HepG2 (cell line): ENCODE measurements around the gene LHPP. TPM values are rescaled to one million over a fixed set of nuclear protein-coding genes. Genes with fewer than 3 reads are reported as not detected.

ENCODE experiments used
- CREM ChIP-seq, 2 experiments: sonication (generic) in 1 of 2; formaldehyde crosslinking in 1 of 2; IDR thresholded peaks; 2 replicates each; pipeline versions ENCODE4 v1.4.0 to v1.6.1; 2016 to 2020; ENCODE audit warnings: antibody characterized with exemption in 1 of 2, mild to moderate bottlenecking in 1 of 2, missing genetic modification reagents in 1 of 2
- FOSL1 ChIP-seq: sonication (generic); formaldehyde crosslinking; IDR thresholded peaks from 2 replicates; pipeline ENCODE4 v1.9.0; 2021; ENCODE audit warnings: missing genetic modification reagents, borderline replicate concordance
- FOXA1 ChIP-seq, 2 experiments: fragments of 450-650 bp in 1 of 2; sonication (generic) in 1 of 2; formaldehyde crosslinking in 1 of 2; IDR thresholded peaks; 2 replicates each; pipeline versions ENCODE4 v1.4.0 to v1.6.1; 2016 to 2020; ENCODE audit warnings: missing genetic modification reagents in 1 of 2
- MYNN ChIP-seq: sonication (generic); formaldehyde crosslinking; IDR thresholded peaks from 2 replicates; pipeline ENCODE4 v1.4.0; 2020; ENCODE audit warnings: mild to moderate bottlenecking, low read depth, missing genetic modification reagents
- PRPF4 ChIP-seq: fragments of 200-400 bp; formaldehyde crosslinking; IDR thresholded peaks from 2 replicates; pipeline ENCODE4 v1.6.1; 2016; ENCODE audit warnings: low read length, low read depth; ENCODE audit not compliant: poor library complexity, severe bottlenecking
- RFXAP ChIP-seq: sonication (generic); formaldehyde crosslinking; IDR thresholded peaks from 2 replicates; pipeline ENCODE4 v1.4.0; 2020; ENCODE audit warnings: missing genetic modification reagents, borderline replicate concordance
- SETDB1 ChIP-seq: sonication (generic); formaldehyde crosslinking; IDR thresholded peaks from 2 replicates; pipeline ENCODE4 v1.5.1; 2020; ENCODE audit warnings: missing genetic modification reagents, mild to moderate bottlenecking, borderline replicate concordance
- SMAD3 ChIP-seq: sonication (generic); formaldehyde crosslinking; IDR thresholded peaks from 2 replicates; pipeline ENCODE4 v1.4.0; 2020; ENCODE audit warnings: missing genetic modification reagents
- THAP11 ChIP-seq: IDR thresholded peaks from 2 replicates; pipeline ENCODE4 v1.6.1; 2016; ENCODE audit warnings: missing biosample characterization, missing genetic modification reagents
- ZFP1 ChIP-seq: IDR thresholded peaks from 2 replicates; pipeline ENCODE4 v1.6.1; 2016
- ZNF232 ChIP-seq: sonication (generic); formaldehyde crosslinking; IDR thresholded peaks from 2 replicates; pipeline ENCODE4 v1.4.0; 2020; ENCODE audit warnings: missing genetic modification reagents, borderline replicate concordance
- ZNF552 ChIP-seq: sonication (generic); formaldehyde crosslinking; IDR thresholded peaks from 2 replicates; pipeline ENCODE4 v1.9.0; 2022; ENCODE audit warnings: missing genetic modification reagents, mild to moderate bottlenecking, borderline replicate concordance
- ZNF616 ChIP-seq: sonication (generic); formaldehyde crosslinking; IDR thresholded peaks from 2 replicates; pipeline ENCODE4 v1.5.0; 2020; ENCODE audit warnings: low read depth, mild to moderate bottlenecking, missing genetic modification reagents
- ZNF775 ChIP-seq: sonication (generic); formaldehyde crosslinking; IDR thresholded peaks from 2 replicates; pipeline ENCODE4 v1.4.0; 2020; ENCODE audit warnings: missing genetic modification reagents, mild to moderate bottlenecking, moderate library complexity, borderline replicate concordance
- ZNF878 ChIP-seq: sonication (generic); formaldehyde crosslinking; IDR thresholded peaks from 2 replicates; pipeline ENCODE4 v1.8.1; 2023; ENCODE audit warnings: mild to moderate bottlenecking, missing genetic modification reagents, moderate library complexity
- ZSCAN21 ChIP-seq: sonication (generic); formaldehyde crosslinking; IDR thresholded peaks from 2 replicates; pipeline ENCODE4 v1.8.0; 2022; ENCODE audit warnings: mild to moderate bottlenecking, missing genetic modification reagents, moderate library complexity, borderline replicate concordance
- polyA plus RNA-seq, 8 experiments: library from polyadenylated mRNA; depleted of rRNA in 3 of 8; stranded (reverse) in 7 of 8; unstranded in 1 of 8; fragments of >200 nt; fragmentation: Illumina TruSeq in 4 of 8; extraction: Trizol in 4 of 8; gene quantifications; 2 replicates each; pipeline versions ENCODE4 v1.2.1 to v1.2.3, GENCODE V29; 2011 to 2016; ENCODE audit warnings: low read depth in 4 of 8, missing spikeins in 1 of 8, mixed read lengths in 1 of 8; ENCODE audit not compliant: insufficient read depth in 1 of 8
- total RNA-seq, 5 experiments: library from RNA; depleted of rRNA; stranded (reverse); fragments of >200 nt; fragmentation: Illumina TruSeq; extraction: Trizol; gene quantifications; 2 replicates each; pipeline ENCODE4 v1.2.3, GENCODE V29; 2016; ENCODE audit warnings: low read depth in 1 of 5
- TF ChIP-seq, protein P1 (sequence below): sonication (generic); formaldehyde crosslinking; IDR thresholded peaks from 2 replicates; pipeline ENCODE4 v1.4.0; 2020; ENCODE audit warnings: mild to moderate bottlenecking, missing genetic modification reagents
- TF ChIP-seq, protein P2 (sequence below): sonication (generic); formaldehyde crosslinking; IDR thresholded peaks from 2 replicates; pipeline ENCODE4 v1.5.0; 2020; ENCODE audit warnings: missing genetic modification reagents
- TF ChIP-seq, protein P3 (sequence below): IDR thresholded peaks from 2 replicates; pipeline ENCODE4 v1.6.1; 2016; ENCODE audit warnings: missing compliant biosample characterization, missing genetic modification reagents, borderline replicate concordance
- TF ChIP-seq, protein P4 (sequence below): sonication (generic); formaldehyde crosslinking; IDR thresholded peaks from 2 replicates; pipeline ENCODE4 v1.4.0; 2020; ENCODE audit warnings: missing genetic modification reagents, mild to moderate bottlenecking, borderline replicate concordance

LHPP gene
- total and polyA plus RNA-seq, 2 of the 13 experiments (the other 11 are each of a cell fraction or from before 2014, with no cell fraction given) = 5.2 to 13.1 TPM

DNA sequence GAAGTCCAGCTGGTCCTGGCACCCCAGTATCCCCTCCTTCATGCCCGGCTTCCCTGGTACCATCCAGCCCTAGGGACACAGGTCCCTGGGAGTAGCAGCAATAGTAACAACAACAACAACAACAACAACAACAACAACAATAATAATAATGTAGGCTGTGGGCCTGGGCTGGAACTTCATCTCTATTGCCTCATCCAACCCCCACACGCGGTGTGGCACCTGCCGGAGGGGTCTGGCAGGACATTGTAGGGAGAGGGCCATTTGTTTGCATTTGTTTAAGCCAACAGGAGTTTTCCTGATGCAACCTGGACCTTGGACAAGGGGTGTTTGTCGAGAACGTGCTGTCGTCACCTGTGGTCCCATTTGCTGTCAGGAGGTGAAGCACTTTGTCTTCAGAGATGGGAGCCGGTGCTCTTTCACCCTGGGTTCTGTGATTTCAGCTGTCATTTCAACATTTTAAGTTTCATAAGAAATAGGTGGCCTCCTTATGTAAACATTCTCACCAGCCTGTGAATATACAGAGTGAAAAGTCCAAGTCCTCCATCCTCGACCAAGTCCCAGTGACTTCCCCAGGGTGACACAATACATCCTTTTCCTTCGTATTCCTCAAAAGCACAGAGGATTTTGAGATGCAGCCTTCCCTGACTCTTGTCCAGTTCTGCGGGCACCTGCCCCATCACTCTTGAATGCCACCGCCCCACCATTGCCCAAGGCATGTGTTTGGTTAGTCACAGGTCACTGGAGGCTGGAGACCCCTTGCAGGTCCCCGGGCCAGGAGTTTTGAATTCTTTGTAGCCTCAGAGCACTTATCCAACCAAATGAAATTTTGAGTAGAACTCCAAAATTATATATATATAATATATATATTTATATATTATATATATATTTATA, 9.2 kb downstream of the LHPP start (continued):
- TF ChIP-seq THAP11 (CRISPR knock-in tag) = peak; percentile 87
- TF ChIP-seq, protein P1, sequence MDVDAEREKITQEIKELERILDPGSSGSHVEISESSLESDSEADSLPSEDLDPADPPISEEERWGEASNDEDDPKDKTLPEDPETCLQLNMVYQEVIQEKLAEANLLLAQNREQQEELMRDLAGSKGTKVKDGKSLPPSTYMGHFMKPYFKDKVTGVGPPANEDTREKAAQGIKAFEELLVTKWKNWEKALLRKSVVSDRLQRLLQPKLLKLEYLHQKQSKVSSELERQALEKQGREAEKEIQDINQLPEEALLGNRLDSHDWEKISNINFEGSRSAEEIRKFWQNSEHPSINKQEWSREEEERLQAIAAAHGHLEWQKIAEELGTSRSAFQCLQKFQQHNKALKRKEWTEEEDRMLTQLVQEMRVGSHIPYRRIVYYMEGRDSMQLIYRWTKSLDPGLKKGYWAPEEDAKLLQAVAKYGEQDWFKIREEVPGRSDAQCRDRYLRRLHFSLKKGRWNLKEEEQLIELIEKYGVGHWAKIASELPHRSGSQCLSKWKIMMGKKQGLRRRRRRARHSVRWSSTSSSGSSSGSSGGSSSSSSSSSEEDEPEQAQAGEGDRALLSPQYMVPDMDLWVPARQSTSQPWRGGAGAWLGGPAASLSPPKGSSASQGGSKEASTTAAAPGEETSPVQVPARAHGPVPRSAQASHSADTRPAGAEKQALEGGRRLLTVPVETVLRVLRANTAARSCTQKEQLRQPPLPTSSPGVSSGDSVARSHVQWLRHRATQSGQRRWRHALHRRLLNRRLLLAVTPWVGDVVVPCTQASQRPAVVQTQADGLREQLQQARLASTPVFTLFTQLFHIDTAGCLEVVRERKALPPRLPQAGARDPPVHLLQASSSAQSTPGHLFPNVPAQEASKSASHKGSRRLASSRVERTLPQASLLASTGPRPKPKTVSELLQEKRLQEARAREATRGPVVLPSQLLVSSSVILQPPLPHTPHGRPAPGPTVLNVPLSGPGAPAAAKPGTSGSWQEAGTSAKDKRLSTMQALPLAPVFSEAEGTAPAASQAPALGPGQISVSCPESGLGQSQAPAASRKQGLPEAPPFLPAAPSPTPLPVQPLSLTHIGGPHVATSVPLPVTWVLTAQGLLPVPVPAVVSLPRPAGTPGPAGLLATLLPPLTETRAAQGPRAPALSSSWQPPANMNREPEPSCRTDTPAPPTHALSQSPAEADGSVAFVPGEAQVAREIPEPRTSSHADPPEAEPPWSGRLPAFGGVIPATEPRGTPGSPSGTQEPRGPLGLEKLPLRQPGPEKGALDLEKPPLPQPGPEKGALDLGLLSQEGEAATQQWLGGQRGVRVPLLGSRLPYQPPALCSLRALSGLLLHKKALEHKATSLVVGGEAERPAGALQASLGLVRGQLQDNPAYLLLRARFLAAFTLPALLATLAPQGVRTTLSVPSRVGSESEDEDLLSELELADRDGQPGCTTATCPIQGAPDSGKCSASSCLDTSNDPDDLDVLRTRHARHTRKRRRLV = peak; percentile 80; the same call in 1 of the 2 replicates
- peak; percentile 92 for TF ChIP-seq SMAD3
- TF ChIP-seq SETDB1 = no peak
- peak; percentile 93 for TF ChIP-seq CREM (IDR thresholded peaks at IDR 0.05)
- no peak for TF ChIP-seq CREM (CRISPR knock-in tag; IDR thresholded peaks at IDR 0.05)
- TF ChIP-seq MYNN (CRISPR knock-in tag) = no peak
- TF ChIP-seq ZNF878 (CRISPR knock-in tag) = peak; percentile 96
- no peak for TF ChIP-seq PRPF4
- TF ChIP-seq, protein P2, sequence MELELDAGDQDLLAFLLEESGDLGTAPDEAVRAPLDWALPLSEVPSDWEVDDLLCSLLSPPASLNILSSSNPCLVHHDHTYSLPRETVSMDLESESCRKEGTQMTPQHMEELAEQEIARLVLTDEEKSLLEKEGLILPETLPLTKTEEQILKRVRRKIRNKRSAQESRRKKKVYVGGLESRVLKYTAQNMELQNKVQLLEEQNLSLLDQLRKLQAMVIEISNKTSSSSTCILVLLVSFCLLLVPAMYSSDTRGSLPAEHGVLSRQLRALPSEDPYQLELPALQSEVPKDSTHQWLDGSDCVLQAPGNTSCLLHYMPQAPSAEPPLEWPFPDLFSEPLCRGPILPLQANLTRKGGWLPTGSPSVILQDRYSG (CRISPR knock-in tag) = 0 out of 2 replicates have a peak, but pooled peaks have one; percentile 79
- TF ChIP-seq FOSL1 (CRISPR knock-in tag) = no peak
- peak; percentile 75; the same call in 1 of the 2 replicates for TF ChIP-seq ZNF232 (CRISPR knock-in tag)
- peak; percentile 48; the same call in 1 of the 2 replicates for TF ChIP-seq RFXAP
- no peak for TF ChIP-seq ZNF775 (CRISPR knock-in tag)
- no peak for TF ChIP-seq ZNF616 (CRISPR knock-in tag)
- TF ChIP-seq ZFP1 (CRISPR knock-in tag) = peak; percentile 63; the same call in 1 of the 2 replicates
- TF ChIP-seq, protein P3, sequence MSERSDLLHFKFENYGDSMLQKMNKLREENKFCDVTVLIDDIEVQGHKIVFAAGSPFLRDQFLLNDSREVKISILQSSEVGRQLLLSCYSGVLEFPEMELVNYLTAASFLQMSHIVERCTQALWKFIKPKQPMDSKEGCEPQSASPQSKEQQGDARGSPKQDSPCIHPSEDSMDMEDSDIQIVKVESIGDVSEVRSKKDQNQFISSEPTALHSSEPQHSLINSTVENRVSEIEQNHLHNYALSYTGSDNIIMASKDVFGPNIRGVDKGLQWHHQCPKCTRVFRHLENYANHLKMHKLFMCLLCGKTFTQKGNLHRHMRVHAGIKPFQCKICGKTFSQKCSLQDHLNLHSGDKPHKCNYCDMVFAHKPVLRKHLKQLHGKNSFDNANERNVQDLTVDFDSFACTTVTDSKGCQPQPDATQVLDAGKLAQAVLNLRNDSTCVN (CRISPR knock-in tag) = peak; percentile 44; the same call in 1 of the 2 replicates
- TF ChIP-seq, protein P4, sequence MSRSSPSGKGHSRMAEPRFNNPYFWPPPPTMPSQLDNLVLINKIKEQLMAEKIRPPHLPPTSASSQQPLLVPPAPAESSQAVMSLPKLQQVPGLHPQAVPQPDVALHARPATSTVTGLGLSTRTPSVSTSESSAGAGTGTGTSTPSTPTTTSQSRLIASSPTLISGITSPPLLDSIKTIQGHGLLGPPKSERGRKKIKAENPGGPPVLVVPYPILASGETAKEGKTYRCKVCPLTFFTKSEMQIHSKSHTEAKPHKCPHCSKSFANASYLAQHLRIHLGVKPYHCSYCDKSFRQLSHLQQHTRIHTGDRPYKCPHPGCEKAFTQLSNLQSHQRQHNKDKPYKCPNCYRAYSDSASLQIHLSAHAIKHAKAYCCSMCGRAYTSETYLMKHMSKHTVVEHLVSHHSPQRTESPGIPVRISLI (CRISPR knock-in tag) = no peak
- TF ChIP-seq FOXA1 (IDR thresholded peaks at IDR 0.05) = peak; percentile 64
- peak; percentile 97 for TF ChIP-seq FOXA1 (CRISPR knock-in tag; IDR thresholded peaks at IDR 0.05)
- no peak for TF ChIP-seq ZNF552
- TF ChIP-seq ZSCAN21 (CRISPR knock-in tag) = peak; percentile 53; the same call in 1 of the 2 replicates
